ENCODE results near the gene SNX27. TPM values are rescaled to one million over a fixed set of nuclear protein-coding genes. Genes with fewer than 3 reads are reported as not detected.
A peak's percentile ranks its signal among the peaks of the same experiment; 100 is the strongest.
"Not testable (repeated sequence)": the region's sequence is repeated elsewhere in the genome, so short reads cannot be mapped to it uniquely, and the experiment has no call there.

SNX27 gene
- total and polyA plus RNA-seq, 11 donors: 9.6 to 39.4 (median 29.0) TPM

GRCh38 chr1:151616505-151616849 is 4.6 kb downstream of the SNX27 start:
- 94 to 97% (median 96%) methylated on average over 3 of the region's 3 CpGs for WGBS, 4 donors
- TF ChIP-seq POLR2A (IDR thresholded peaks at IDR 0.05): no peak
- no peak for TF ChIP-seq CTCF (IDR thresholded peaks at IDR 0.05)
- Histone ChIP-seq H3K4me3 (no peak overlapping the region), H3K27me3 (no peaks in the 10 kb centered on the region), H3K4me1 (peaks cover 0 to 60% (median 24%) of the 10 kb centered on the region in 12 donors), H3K9me3 (no peaks in the 10 kb centered on the region), H3K27ac (peak overlapping the region in 1 of 12 donors; percentile 22), H3K36me3 (peaks cover 0 to 6% (median 0%) of the 10 kb centered on the region in 9 donors)
- ATAC-seq (no peak), DNase-seq (no peak)
- intact Hi-C loops (cut with DNase I): no loop called here

- H3K36me3 ChIP-seq: peaks cover 0 to 6% (median 0%) of the 10 kb centered on the region in 9 donors
- ATAC-seq (no peak), DNase-seq (no peak)
- H3K27me3 ChIP-seq: no peaks in the 10 kb centered on the region
- no peak for TF ChIP-seq CTCF (IDR thresholded peaks at IDR 0.05)
- TF ChIP-seq POLR2A (IDR thresholded peaks at IDR 0.05): no peak
- intact Hi-C loops (cut with DNase I): no loop called here
- peak overlapping the region in 1 of 12 donors; percentile 15 for H3K27ac ChIP-seq
- H3K4me1 ChIP-seq: peaks cover 0 to 69% (median 27%) of the 10 kb centered on the region in 12 donors
- 90 to 96% (median 91%) methylated on average over 3 of the region's 3 CpGs for WGBS, 4 donors
- H3K9me3 ChIP-seq: no peaks in the 10 kb centered on the region
- H3K4me3 ChIP-seq: no peak overlapping the region
Observed at GRCh38 chr1:151618003-151618402, 6.2 kb downstream of the SNX27 start.

- no peaks in the 10 kb centered on the region for H3K27me3 ChIP-seq
- H3K4me3 ChIP-seq: no peak overlapping the region
- intact Hi-C loops (cut with DNase I): no loop called here
- no peak for DNase-seq
- H3K9me3 ChIP-seq: no peaks in the 10 kb centered on the region
- no peak for ATAC-seq
- peaks cover 0 to 6% (median 0%) of the 10 kb centered on the region in 9 donors for H3K36me3 ChIP-seq
- no peak for TF ChIP-seq CTCF (IDR thresholded peaks at IDR 0.05)
- TF ChIP-seq POLR2A (IDR thresholded peaks at IDR 0.05): no peak
- H3K4me1 ChIP-seq: peaks cover 0 to 65% (median 23%) of the 10 kb centered on the region in 12 donors
- peak overlapping the region in 1 of 12 donors; percentile 47 for H3K27ac ChIP-seq
Observed at GRCh38 chr1:151618470-151618869, 6.6 kb downstream of the SNX27 start.

- peaks cover 0 to 59% (median 21%) of the 10 kb centered on the region in 12 donors for H3K4me1 ChIP-seq
- intact Hi-C loops (cut with DNase I): not testable (repeated sequence)
Observed at GRCh38 chr1:151618996-151619395, 7.1 kb downstream of the SNX27 start.

GRCh38 chr1:151619489-151620093 is 7.7 kb downstream of the SNX27 start:
- Histone ChIP-seq H3K27me3 (no peaks in the 10 kb centered on the region), H3K27ac (peak overlapping the region in 4 of 12 donors; percentile 4 to 73 (median 27))
- intact Hi-C loops (cut with DNase I): no loop called here

More at GRCh38 chr1:151618996-151619395, 7.1 kb downstream of the SNX27 start:
- H3K27me3 ChIP-seq, H3K9me3 ChIP-seq, H3K36me3 ChIP-seq, DNase-seq, ATAC-seq, H3K4me3 ChIP-seq: not testable (repeated sequence)
- peak overlapping the region in 2 of 12 donors; percentile 47 to 73 for H3K27ac ChIP-seq
- WGBS, 4 donors: 90 to 98% (median 92%) methylated on average over 6 of the region's 6 CpGs

More at GRCh38 chr1:151619489-151620093, 7.7 kb downstream of the SNX27 start:
- DNase-seq (no peak), ATAC-seq (peak in 1 of 4 donors; percentile 59)
- no peak for TF ChIP-seq POLR2A (IDR thresholded peaks at IDR 0.05)
- TF ChIP-seq CTCF (IDR thresholded peaks at IDR 0.05): no peak
- H3K4me1 ChIP-seq: peaks cover 0 to 55% (median 21%) of the 10 kb centered on the region in 12 donors
- WGBS, 4 donors: 78 to 84% (median 82%) methylated on average over 6 of the region's 6 CpGs
- no peak overlapping the region for H3K4me3 ChIP-seq
- H3K9me3 ChIP-seq: no peaks in the 10 kb centered on the region
- peaks cover 0 to 5% (median 0%) of the 10 kb centered on the region in 9 donors for H3K36me3 ChIP-seq

All from heart left ventricle (tissue), 16 donors.